Calu3 (cell line): ENCODE data around the gene RBM33. TPM values are rescaled to one million over a fixed set of nuclear protein-coding genes. Genes with fewer than 3 reads are reported as not detected.

Source experiments
- BruUV-seq: library from RNA; stranded (reverse); fragments of 400-500 nt; replicated peaks from 2 replicates; lab custom pipeline; 2021; lab: Mats Ljungman, UMichigan
- CTCF ChIA-PET: fragments of 300-600 bp; sonication (Branson Sonifier 250); formaldehyde crosslinking; loops from one replicate; lab custom pipeline; 2022; ENCODE audit warnings: antibody characterized with exemption; lab: Charles Lee
- DNase-seq: peaks from one replicate; pipeline ENCODE4 v3.0.0; 2022
- H3K27ac Mint-ChIP-seq: one replicate; pipeline ENCODE4 v1.8.0; 2022; ENCODE audit warnings: mixed read lengths; ENCODE audit not compliant: unreplicated experiment
- H3K27me3 Mint-ChIP-seq: one replicate; pipeline ENCODE4 v1.8.0; 2022; ENCODE audit warnings: mixed read lengths; ENCODE audit not compliant: unreplicated experiment
- H3K36me3 Mint-ChIP-seq: one replicate; pipeline ENCODE4 v1.8.0; 2022; ENCODE audit warnings: mild to moderate bottlenecking, moderate library complexity, mixed read lengths; ENCODE audit not compliant: insufficient read depth, unreplicated experiment
- H3K4me1 Mint-ChIP-seq: one replicate; pipeline ENCODE4 v1.8.0; 2022; ENCODE audit warnings: mild to moderate bottlenecking, low read depth, mixed read lengths; ENCODE audit not compliant: unreplicated experiment
- H3K4me3 Mint-ChIP-seq: one replicate; pipeline ENCODE4 v1.8.0; 2022; ENCODE audit warnings: mild to moderate bottlenecking, low read depth, moderate library complexity, mixed read lengths; ENCODE audit not compliant: unreplicated experiment
- H3K9me3 Mint-ChIP-seq: one replicate; pipeline ENCODE4 v1.8.0; 2022; ENCODE audit warnings: low read depth, mixed read lengths; ENCODE audit not compliant: unreplicated experiment
- intact Hi-C: fragments of 100-400 bp; cut with micrococcal nuclease; formaldehyde crosslinking; loops from one replicate; pipeline ENCODE4 v1.10.0; 2022; ENCODE audit not compliant: unreplicated experiment
- total RNA-seq: library from RNA; stranded (reverse); gene quantifications from 2 replicates; pipeline ENCODE4 v1.2.3, GENCODE V29; 2022
- TF ChIP-seq, protein P1 (sequence below): fragments of 200-600 bp; IDR thresholded peaks from one replicate; pipeline ENCODE4 v1.8.0; 2022; ENCODE audit warnings: antibody characterized with exemption; ENCODE audit not compliant: unreplicated experiment

The RBM33 gene
- total RNA-seq, 1 experiment from 2014 or later: 82.9 TPM

DNA sequence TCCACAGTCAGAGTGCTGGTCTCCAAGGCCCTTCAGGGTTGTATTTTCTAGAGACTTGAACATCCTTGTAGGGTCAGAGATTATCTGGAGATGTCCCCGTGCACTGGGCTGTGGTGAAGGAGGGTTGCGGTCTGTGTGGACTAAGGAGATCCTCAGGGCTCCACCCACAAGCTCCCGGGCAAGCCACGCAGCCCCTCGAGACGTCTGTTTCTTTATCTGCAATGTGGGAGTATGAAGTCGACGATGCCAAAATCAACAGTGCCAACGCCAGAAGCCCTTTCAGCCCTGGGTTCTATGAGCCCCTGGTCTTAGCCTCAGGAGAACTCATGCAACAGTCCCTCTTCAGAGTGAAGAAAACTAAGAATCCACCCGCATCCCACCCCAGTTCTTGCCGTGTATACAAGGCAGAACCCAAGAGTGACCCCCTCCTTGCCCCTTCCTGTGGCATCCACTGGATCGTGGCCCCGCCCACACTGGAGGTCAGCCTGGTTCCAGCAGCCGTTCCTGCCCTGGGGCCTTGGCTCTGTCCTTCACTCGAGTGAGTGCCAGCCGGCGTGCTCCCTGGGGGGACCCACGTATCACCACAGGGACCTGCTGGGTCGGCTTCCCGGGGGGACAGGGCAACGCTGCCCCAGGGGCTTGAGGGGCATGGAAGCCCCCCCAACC is 173.8 kb downstream of the RBM33 start:
- Mint-ChIP-seq H3K27ac (no peak overlapping the region), H3K4me1 (peaks cover 18% of the 10 kb centered on the region), H3K36me3 (peaks cover 8% of the 10 kb centered on the region), H3K4me3 (no peak overlapping the region), H3K9me3 (no peaks in the 10 kb centered on the region), H3K27me3 (peaks cover 13% of the 10 kb centered on the region)
- TF ChIP-seq, protein P1, sequence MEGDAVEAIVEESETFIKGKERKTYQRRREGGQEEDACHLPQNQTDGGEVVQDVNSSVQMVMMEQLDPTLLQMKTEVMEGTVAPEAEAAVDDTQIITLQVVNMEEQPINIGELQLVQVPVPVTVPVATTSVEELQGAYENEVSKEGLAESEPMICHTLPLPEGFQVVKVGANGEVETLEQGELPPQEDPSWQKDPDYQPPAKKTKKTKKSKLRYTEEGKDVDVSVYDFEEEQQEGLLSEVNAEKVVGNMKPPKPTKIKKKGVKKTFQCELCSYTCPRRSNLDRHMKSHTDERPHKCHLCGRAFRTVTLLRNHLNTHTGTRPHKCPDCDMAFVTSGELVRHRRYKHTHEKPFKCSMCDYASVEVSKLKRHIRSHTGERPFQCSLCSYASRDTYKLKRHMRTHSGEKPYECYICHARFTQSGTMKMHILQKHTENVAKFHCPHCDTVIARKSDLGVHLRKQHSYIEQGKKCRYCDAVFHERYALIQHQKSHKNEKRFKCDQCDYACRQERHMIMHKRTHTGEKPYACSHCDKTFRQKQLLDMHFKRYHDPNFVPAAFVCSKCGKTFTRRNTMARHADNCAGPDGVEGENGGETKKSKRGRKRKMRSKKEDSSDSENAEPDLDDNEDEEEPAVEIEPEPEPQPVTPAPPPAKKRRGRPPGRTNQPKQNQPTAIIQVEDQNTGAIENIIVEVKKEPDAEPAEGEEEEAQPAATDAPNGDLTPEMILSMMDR: no peak
- intact Hi-C loops: loop anchor here (5.0 to 10.0 kb wide), 3 partner anchors 44 to 947 kb away; no protein-coding TSS in a partner anchor
- no TSS peak for BruUV-seq
- DNase-seq: no peak
- CTCF ChIA-PET: no interaction called here

DNA sequence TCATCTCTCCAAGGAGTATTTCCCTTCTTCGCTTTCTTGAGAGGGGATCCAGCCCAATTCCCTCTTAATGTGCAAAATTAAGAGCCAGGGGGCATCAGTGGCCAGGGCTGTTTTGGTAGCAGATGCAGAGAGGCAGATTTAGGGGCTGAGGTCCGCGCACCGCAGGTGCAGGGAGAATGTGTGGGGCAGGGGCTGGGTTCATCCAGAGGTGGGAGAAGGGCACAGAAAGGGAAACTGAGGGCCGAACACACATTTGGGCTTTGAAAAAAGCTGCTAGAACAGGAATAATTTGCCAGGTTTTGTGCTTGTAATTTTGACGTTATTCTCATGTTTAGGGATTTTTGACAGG is 174.3 kb downstream of the RBM33 start:
- no peak for DNase-seq
- Mint-ChIP-seq H3K9me3 (no peaks in the 10 kb centered on the region), H3K27me3 (peaks cover 7% of the 10 kb centered on the region), H3K4me3 (no peak overlapping the region), H3K4me1 (peaks cover 18% of the 10 kb centered on the region), H3K27ac (no peak overlapping the region), H3K36me3 (peaks cover 8% of the 10 kb centered on the region)
- CTCF ChIA-PET: no interaction called here
- no TSS peak for BruUV-seq
- intact Hi-C loops: loop anchor here (5.0 to 10.0 kb wide), 3 partner anchors 44 to 946 kb away; no protein-coding TSS in a partner anchor
- TF ChIP-seq, protein P1: no peak

DNA sequence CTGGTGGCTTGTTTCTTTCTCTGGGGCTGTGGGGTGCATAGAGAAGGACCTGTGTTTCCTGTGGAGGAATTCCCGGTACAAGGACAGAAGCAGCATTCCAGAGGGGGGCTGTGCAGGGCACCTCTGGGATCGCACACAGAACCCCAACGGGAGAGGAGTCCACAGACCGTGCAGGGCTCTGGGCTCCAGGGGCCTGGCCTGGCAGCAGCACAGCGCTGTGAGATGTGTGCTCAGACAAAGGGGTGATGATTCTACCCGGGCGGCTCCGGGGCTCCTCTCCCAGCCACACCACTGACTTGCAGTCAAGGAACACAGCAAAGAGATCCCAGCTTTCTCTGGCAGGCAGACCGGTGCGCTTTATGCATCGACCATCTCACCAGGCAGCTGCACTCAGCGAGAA is 174.7 kb downstream of the RBM33 start:
- Mint-ChIP-seq H3K9me3 (no peaks in the 10 kb centered on the region), H3K4me1 (peaks cover 19% of the 10 kb centered on the region), H3K4me3 (no peak overlapping the region), H3K27ac (no peak overlapping the region), H3K36me3 (peaks cover 8% of the 10 kb centered on the region), H3K27me3 (peaks cover 4% of the 10 kb centered on the region)
- intact Hi-C loops: loop anchor here (5.0 to 10.0 kb wide), 3 partner anchors 43 to 946 kb away; no protein-coding TSS in a partner anchor
- TF ChIP-seq, protein P1: no peak
- no peak for DNase-seq
- no TSS peak for BruUV-seq
- CTCF ChIA-PET: no interaction called here

DNA sequence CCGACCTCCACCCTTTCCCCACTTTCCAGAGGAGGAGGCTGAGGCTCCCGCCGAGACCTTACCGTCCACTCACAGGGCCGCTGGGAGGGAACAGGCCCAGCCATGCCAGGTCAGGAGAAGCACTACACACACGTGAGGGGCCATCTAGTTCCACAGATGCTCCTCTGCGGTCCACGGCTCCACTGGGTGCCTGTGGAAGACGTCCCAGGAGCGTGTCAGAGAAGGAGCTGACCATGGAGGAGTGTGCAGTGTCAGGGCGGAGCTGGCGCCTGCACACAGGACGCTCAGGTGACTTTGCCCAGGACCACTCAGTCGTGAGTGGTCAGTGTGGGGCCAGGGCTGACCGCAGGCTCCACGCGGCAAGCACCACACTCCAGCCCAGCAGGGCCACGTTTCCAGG is 175.8 kb downstream of the RBM33 start:
- DNase-seq: no peak
- Mint-ChIP-seq H3K9me3 (peaks cover 1% of the 10 kb centered on the region), H3K27me3 (no peaks in the 10 kb centered on the region), H3K27ac (no peak overlapping the region), H3K36me3 (peaks cover 8% of the 10 kb centered on the region), H3K4me3 (no peak overlapping the region), H3K4me1 (peaks cover 29% of the 10 kb centered on the region)
- CTCF ChIA-PET: no interaction called here
- TF ChIP-seq, protein P1: no peak
- intact Hi-C loops: no loop called here
- BruUV-seq: no TSS peak
